Adrenal gland (tissue), 12 donors: ENCODE data around the gene LDAH. TPM values are rescaled to one million over a fixed set of nuclear protein-coding genes. Genes with fewer than 3 reads are reported as not detected.
A peak's percentile ranks its signal among the peaks of the same experiment; 100 is the strongest.

Experiments
- DNase-seq, 7 donors: peaks; one replicate each; pipeline ENCODE4 v3.0.0-alpha.2; 2019 to 2020
- H3K27ac ChIP-seq, 5 donors: fragments of 200-600 bp; sonication (generic) in 4 of 5; 1 replicate in 3 of 5; 2 replicates in 2 of 5; pipeline versions ENCODE4 v1.5.1 to v1.8.0; 2016 to 2020; ENCODE audit warnings: mild to moderate bottlenecking in 1 of 5
- H3K27me3 ChIP-seq: fragments of 200-600 bp; 2 replicates; pipeline ENCODE4 v1.8.0; 2021
- H3K36me3 ChIP-seq, 2 donors: fragments of 200-600 bp; replicated peaks in 1 of 2; 1 replicate in 1 of 2; 2 replicates in 1 of 2; pipeline versions ENCODE4 v1.5.1 to v1.8.0; 2018 to 2022
- H3K4me1 ChIP-seq, 2 donors: fragments of 200-600 bp; replicated peaks in 1 of 2; 1 replicate in 1 of 2; 2 replicates in 1 of 2; pipeline versions ENCODE4 v1.5.1 to v1.8.0; 2018 to 2021
- H3K4me3 ChIP-seq, 4 donors: fragments of 200-600 bp; sonication (generic) in 3 of 4; one replicate each; pipeline ENCODE4 v1.5.1; 2016 to 2018
- H3K9me3 ChIP-seq, 3 donors: fragments of 200-600 bp; sonication (generic) in 1 of 3; replicated peaks in 1 of 3; 1 replicate in 2 of 3; 2 replicates in 1 of 3; pipeline versions ENCODE4 v1.5.1 to v1.8.0; 2016 to 2021
- CTCF ChIP-seq, 6 experiments: fragments of 450-650 bp in 4 of 6; fragments of 200-600 bp in 2 of 6; sonication (generic) in 1 of 6; IDR thresholded peaks; 1 replicate in 5 of 6; 2 replicates in 1 of 6; pipeline versions ENCODE4 v1.5.1 to v1.8.0; 2016 to 2021; ENCODE audit warnings: antibody characterized with exemption in 6 of 6, mild to moderate bottlenecking in 2 of 6, moderate library complexity in 1 of 6
- POLR2A ChIP-seq, 2 donors: fragments of 450-650 bp; IDR thresholded peaks; one replicate each; pipeline ENCODE4 v1.6.1; 2017; ENCODE audit warnings: antibody characterized with exemption in 2 of 2, mild to moderate bottlenecking in 2 of 2, moderate library complexity in 1 of 2
- WGBS, 4 donors: extraction: QIAGEN DNeasy Blood & Tissue Kit in 2 of 4; methylation state at CpG; one replicate each; pipeline versions ENCODE4 v1.1.5 to v1.1.7; 2013 to 2017; 5-methylcytosine and 5-hydroxymethylcytosine counted together
- intact Hi-C, 2 donors: fragments of 100-400 bp; cut with DNase I; formaldehyde crosslinking; loops; one replicate each; pipeline versions ENCODE4 v1.14.1 to v1.15.0; 2022 to 2023
- polyA plus RNA-seq, 3 donors: library from polyadenylated mRNA; stranded (reverse); fragments of 200-250 nt in 2 of 3; fragments of 350-450 nt in 1 of 3; fragmentation: Illumina TruSeq in 1 of 3; extraction: RNeasy Lipid Tissue Mini Kit (QIAGEN cat#74804) in 1 of 3; gene quantifications; one replicate each; pipeline ENCODE4 v1.2.3, GENCODE V29; 2013 to 2014
- total RNA-seq, 9 donors: library from RNA; depleted of rRNA in 4 of 9; stranded (reverse); fragments of >200 nt in 4 of 9; fragments of 120-200 nt in 1 of 9; fragmentation: NEBNext Ultra II Directional in 1 of 9; extraction: Animal tissue kit (Norgen Biotek cat#: 25700) in 1 of 9; gene quantifications; one replicate each; pipeline versions ENCODE4 v1.1.0 to v1.2.4, GENCODE V29; 2013 to 2023
- donor health status: healthy with polysubstance abuse.
- donor health status: Bipolar disorder and iron deficiency.
- donor health status: DM: yes; HTN: yes; CAD: no.
- donor health status: DM: no; HTN: no; CAD: no.
- donor health status: DM: no; HTN: no; CAD: no.
- donor health status: DM: yes; HTN: yes; CAD: no.

Gene LDAH
- total and polyA plus RNA-seq, 12 donors: 7.0 to 64.9 (median 31.5) TPM

- Histone ChIP-seq H3K4me1 (peaks cover 14 to 22% of the 10 kb centered on the region in 2 donors), H3K9me3 (no peaks in the 10 kb centered on the region), H3K27me3 (peaks cover 66% of the 10 kb centered on the region), H3K27ac (no peak overlapping the region), H3K4me3 (no peak overlapping the region), H3K36me3 (no peaks in the 10 kb centered on the region)
- peak in 1 of 7 donors; percentile 6 for DNase-seq
- TF ChIP-seq CTCF (IDR thresholded peaks at IDR 0.05) (no peak), POLR2A (IDR thresholded peaks at IDR 0.05) (no peak)
- 47 to 82% (median 69%) methylated on average over 17 to 45 of the region's 45 CpGs for WGBS, 4 donors
- intact Hi-C loops: no loop called here
These were observed 153.2 kb downstream of the LDAH start for GRCh38 chr2:20669562-20670314.

- H3K4me1 ChIP-seq: peaks cover 13 to 18% of the 10 kb centered on the region in 2 donors
- intact Hi-C loops: no loop called here
- no peak overlapping the region for H3K27ac ChIP-seq
- H3K36me3 ChIP-seq: no peaks in the 10 kb centered on the region
- 57 to 87% (median 73%) methylated on average over 5 to 8 of the region's 8 CpGs for WGBS, 4 donors
- DNase-seq: no peak
- no peaks in the 10 kb centered on the region for H3K9me3 ChIP-seq
- H3K27me3 ChIP-seq: peaks cover 73% of the 10 kb centered on the region
- no peak overlapping the region for H3K4me3 ChIP-seq
- no peak for TF ChIP-seq CTCF (IDR thresholded peaks at IDR 0.05)
- TF ChIP-seq POLR2A (IDR thresholded peaks at IDR 0.05): no peak
These were observed 153.9 kb downstream of the LDAH start for GRCh38 chr2:20668871-20669475.

- Histone ChIP-seq H3K27ac (no peak overlapping the region), H3K9me3 (no peaks in the 10 kb centered on the region), H3K4me3 (no peak overlapping the region), H3K36me3 (no peaks in the 10 kb centered on the region), H3K27me3 (peaks cover 76% of the 10 kb centered on the region), H3K4me1 (peaks cover 13 to 18% of the 10 kb centered on the region in 2 donors)
- intact Hi-C loops: no loop called here
- 91 to 98% (median 93%) methylated on average over 4 to 6 of the region's 6 CpGs for WGBS, 4 donors
- TF ChIP-seq CTCF (IDR thresholded peaks at IDR 0.05): no peak
- TF ChIP-seq POLR2A (IDR thresholded peaks at IDR 0.05): no peak
- DNase-seq: no peak
These were observed 154.4 kb downstream of the LDAH start for GRCh38 chr2:20668451-20668850.

GRCh38 chr2:20667531-20668401 lies 155.1 kb downstream of the LDAH start:
- 22 to 29% (median 25%) methylated on average over 30 to 39 of the region's 39 CpGs for WGBS, 4 donors
- TF ChIP-seq POLR2A (IDR thresholded peaks at IDR 0.05) (no peak), CTCF (IDR thresholded peaks at IDR 0.05) (no peak)
- intact Hi-C loops: no loop called here
- peaks cover 76% of the 10 kb centered on the region for H3K27me3 ChIP-seq
- no peaks in the 10 kb centered on the region for H3K36me3 ChIP-seq
- no peaks in the 10 kb centered on the region for H3K9me3 ChIP-seq
- H3K4me1 ChIP-seq: peaks cover 13 to 18% of the 10 kb centered on the region in 2 donors
- peak in 1 of 7 donors; percentile 20 for DNase-seq
- peak overlapping the region in 1 of 5 donors; percentile 9 for H3K27ac ChIP-seq
- peak overlapping the region in 1 of 4 donors; percentile 50 for H3K4me3 ChIP-seq
